ENCODE measurements around the gene ZFP82.

The ZFP82 gene

DNA sequence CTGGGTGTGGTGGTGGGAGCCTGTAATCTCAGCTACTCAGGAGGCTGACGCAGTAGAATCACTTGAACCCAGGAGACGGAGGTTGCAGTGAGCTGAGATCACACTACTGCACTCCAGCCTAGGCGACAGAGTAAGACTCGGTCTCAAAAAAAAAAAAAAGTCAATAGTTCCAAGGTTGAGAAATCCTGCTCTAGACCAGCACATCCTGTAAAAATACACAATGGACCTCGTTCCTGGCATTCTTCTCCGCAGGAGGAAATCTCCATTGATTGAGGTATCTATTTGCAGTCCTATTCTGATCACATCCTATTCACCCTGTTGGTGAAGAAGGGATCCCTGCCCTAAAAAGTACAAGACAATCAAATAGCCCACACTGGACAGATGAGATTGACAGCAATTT lies 54.6 kb downstream of the ZFP82 start:
- no peak for DNase-seq

Measured in NCI-H1048 (cell line).